Stimulated activated CD8-positive, alpha-beta memory T cell treated with anti-CD3 and anti-CD28 coated beads, Interleukin-7, amount 100 ng/mL, for 48 hours (primary cell): ENCODE measurements around the gene DSCAM.
"Not testable (repeated sequence)": the region's sequence is repeated elsewhere in the genome, so short reads cannot be mapped to it uniquely, and the experiment has no call there.

ENCODE experiments used
- DNase-seq, 2 donors: peaks; one replicate each; pipeline ENCODE4 v3.0.0-alpha.2; 2020; ENCODE audit warnings: low read depth in 1 of 2; ENCODE audit errors: extremely low read depth in 1 of 2

DSCAM gene

DNA sequence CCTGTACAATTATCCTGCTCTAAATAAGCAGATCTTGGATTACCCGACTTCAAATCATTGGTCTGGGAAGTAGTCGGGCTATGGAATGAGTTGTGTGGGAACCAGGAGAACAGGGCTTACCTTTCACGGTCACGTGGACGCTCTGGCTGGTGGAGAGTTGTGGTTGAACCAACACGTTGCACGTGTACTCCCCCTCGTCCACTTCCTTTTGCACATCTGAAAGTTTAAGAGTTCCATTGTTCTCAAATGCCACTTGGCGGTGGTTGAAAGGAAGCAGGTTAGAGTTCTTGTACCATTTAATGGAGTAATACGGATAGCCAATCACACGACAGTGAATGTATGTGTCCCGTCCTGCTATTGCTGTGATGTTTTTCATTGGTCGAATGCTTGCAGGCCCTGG is 509.0 kb downstream of the DSCAM start:
- DNase-seq: no peak

DNA sequence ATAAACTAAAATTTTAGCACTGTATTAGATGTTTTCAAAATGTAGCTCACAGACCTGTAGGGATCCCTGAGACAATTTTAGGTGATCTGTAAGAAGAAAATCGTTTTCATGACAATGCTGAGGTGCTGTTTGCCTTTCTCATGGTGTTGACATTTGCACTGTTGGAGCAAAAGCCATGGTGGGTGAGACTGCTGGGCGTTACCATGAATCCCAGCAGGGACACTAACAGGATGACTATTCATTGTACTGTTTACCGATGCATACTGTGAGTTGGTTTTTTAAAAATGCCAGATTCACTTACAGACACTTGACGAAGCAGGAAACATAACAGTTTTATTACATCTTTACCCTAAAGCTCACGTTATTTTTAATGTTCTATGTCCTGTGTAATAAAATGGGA is 511.3 kb downstream of the DSCAM start:
- no peak for DNase-seq

DNA sequence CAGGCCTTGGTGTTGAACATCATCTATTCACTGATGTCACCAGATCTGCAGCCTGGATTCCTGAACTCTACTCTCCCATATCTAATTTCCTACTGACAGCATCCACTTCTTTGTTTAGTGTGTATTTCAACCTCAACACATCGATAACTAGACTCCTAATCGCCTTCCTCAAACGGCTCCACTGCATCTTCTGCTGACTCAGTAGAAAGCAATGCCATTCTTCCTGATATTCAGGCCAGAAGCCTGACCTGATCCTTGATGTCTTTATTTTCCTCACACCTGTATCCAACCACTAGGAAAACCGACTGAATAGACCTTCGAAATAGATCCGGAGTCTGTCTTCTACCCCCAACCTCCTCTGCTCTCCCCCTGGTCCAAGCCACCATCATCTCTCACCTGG is 512.8 kb downstream of the DSCAM start:
- no peak for DNase-seq

DNA sequence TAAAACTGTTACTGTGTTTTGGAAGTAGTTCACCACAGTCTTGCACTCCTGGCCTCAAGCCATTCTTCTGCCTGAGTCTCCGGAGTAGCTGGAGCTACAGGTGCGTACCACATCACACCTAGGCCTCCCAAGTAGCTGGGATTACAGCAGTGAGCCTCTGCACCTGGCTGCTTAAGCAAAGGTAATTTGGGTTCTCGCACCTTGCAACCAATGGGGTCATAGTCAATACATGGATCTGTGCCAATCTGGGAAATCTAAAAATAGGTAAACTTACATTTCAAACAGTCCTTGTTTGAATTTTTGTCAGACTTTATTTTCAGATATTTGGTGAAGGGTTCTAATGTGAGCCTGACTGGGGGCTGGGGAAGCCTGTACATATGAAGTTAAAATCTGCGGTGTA is 513.2 kb downstream of the DSCAM start:
- DNase-seq: no peak

DNA sequence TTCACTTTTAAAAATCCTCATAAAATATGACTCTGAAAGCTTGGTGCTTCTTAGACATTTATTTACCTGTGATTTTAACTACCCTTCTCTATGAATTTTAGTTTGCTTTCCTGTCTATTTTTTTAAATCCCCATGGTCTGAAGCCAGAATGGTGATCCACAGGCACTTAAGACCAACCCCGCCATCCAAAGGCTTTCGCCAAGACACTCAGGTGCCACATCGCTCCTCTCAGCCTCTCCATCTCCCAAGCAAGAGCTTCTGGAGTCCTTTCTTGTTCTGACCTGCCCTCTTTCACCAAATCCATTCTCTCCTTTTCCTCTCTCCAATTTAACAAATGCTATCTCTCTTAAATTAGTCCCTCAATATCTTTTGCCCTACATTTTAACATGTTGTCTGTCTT is 515.2 kb downstream of the DSCAM start:
- DNase-seq: no peak

DNA sequence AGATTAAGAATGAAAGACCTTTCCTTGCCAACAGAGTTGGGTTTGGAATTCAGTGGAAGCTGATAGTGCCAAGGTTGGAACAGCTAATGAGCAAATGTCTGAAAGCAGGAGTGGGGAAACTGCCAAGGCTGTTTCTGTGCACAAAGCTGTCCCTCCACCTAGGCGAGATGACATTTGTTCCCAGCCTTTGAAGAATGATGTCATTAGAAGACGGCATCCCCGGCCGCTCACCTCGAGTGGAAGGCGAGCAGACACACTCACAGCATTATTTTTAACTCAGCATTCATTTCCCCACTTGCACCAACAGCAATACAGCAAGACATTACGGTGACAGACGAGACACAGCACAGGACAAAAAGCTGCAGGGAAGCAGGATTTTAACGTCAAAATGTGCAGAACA is 515.8 kb downstream of the DSCAM start:
- no peak for DNase-seq

DNA sequence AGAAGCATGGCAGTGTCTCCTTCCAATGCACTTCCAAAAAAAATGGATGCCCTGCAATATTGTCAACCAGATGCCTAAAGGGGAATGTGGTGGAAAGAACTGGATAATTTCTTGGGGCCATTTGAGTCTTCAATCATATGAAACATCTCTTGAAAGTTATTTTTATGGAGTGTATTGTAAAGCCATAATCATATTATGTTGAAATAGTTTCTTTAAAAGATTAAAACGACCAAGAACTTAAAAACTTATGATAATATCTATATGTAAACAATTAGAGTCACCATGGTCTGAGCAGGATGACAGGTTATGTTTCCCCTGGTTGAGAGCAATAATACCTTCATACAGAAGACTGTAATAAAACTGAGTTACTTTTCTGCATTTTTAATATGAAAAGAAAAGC is 522.6 kb downstream of the DSCAM start:
- DNase-seq: no peak

DNA sequence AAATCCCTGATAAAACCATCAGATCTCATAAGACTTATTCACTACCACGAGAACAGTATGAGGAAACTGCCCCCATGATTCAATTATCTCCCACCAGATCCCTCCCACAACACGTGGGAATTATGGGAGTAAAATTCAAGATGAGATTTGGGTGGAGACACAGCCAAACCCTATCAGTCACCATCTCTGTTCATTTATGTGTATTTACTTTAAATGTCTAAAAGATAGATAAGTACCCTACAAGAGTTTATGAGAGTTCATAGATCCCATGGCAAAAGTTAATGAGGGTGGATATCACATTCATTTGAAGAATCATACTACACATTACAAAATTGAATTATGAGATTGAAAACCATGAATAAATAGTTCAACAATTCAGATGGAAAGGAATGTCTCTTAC is 526.2 kb downstream of the DSCAM start:
- DNase-seq: not testable (repeated sequence)

DNA sequence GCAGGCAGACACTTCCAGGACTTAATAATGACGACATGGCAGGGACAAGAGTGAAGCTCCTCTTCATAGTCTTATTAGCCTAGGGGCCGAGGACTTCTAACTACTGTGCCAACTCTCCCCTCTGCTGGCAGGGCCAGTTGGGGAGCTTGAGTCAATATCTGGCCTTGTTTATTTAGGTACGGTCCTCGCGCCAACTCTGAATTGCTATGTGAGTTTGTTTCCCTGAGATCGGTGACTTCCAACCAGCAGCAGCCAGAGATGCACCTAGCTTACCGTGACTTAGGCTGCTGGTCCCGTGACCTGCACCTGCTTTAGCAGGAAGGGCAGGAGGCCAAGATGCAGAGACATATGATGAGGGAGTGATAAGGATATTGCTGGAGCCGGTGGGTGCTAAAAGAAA is 528.6 kb downstream of the DSCAM start:
- no peak for DNase-seq

DNA sequence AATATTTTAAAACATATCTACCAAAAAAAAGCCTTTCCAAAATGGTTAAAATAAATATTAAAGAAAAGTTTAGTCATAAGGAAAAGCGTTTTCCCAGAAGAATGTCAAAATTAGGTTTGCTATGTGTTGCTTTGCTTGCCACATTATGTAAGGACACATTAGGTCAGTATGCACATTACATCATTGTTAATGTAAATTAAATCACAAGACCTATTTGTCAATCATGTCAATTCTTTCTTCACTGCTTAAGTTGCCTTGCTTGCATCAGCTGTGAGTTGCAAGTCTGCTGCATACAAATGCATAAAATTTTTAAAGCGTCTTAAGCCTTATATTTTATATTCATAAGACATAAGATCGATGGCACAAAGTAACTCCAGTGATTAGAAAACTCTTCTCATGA is 530.9 kb downstream of the DSCAM start:
- no peak for DNase-seq

DNA sequence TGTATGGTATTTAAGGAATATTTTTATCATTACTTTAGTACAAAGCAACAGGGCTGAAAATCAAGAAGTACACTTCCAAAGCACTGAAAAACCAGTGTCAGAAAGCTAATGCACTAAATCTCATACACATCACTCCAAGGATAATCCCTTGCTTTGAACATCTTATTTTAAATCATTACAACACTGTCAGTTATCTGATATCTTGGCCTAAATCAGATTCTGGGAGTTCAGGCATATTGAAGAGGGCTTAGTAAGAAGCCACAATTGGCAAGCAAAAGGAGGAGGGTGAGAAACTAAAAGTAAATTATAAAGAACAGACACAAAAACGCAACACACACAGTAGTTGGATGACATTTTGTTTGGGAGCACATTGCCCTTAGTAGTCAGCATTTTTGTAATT is 531.3 kb downstream of the DSCAM start:
- no peak for DNase-seq

DNA sequence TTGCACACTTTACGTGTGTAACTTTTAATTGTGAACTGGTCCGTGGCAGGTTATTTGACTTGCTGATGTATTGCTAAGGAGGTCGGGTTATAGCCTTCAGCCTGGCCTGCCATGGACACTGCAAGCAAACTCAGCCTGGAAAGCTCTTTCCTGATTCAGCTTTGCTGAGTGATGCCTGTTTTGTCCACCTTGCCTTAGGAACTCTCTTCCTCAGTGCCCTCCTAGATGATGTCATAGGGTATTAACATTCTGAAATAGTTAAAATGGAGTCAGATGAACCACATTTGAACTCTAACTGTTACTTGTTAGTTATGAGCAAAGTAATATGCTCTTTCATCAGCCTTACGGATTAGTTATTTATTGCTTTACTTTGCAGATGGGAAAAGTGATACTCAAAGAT is 533.7 kb downstream of the DSCAM start:
- DNase-seq: no peak

DNA sequence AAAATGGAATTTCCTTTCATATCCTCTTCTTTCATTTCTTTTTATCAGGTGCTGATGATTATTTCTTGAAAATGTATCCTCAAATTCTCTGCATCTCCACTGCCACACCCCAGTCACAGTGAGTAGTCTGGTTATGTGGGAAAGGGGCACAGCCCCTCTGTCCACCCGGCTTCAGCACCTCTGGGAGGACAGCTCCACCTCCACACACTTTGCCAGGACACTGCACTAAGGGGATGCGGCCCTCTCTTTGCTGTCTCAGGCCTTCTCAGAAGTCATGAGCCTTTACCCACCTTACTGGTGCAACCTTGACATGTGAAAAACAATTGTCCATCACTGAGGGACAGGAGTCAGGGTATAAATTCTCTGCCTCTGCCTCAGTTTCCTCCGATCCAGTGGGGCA is 546.7 kb downstream of the DSCAM start:
- DNase-seq: no peak

DNA sequence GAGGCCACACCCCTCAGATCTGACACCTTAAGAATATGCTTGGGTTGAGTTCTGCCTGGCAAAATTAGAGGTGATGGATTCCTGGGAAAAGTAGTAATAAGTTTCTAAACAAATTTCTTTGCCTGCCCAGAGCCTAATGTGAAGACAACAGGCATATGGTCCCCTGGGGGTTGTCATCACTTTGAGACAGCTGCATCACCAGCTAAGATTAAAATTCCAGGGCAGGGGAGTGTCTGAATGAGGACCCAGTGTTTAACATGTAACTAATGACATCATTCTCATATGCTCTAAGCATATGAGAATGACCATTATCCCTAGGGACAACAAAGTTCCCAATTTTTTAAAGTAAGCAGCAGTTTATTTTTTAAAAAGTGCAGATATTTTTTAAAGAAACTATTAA is 547.5 kb downstream of the DSCAM start:
- no peak for DNase-seq

DNA sequence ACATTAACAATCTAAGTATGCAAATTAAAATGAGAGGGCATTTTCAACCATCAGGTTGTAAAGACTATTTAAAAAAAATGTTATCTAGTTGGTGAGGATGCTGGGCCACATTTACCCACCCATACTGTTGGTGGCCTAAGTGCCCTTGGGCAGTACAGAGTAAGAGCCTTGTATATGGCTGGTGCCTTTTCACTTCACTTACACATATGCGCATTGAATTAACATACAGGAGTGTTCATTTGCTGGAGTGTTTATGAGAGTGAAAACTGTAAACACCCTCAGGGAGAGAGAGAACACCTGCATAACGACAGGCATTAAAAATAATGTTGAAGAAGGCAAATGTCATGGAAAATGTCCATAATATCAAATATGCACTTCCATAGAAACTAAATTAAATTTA is 552.6 kb downstream of the DSCAM start:
- no peak for DNase-seq

DNA sequence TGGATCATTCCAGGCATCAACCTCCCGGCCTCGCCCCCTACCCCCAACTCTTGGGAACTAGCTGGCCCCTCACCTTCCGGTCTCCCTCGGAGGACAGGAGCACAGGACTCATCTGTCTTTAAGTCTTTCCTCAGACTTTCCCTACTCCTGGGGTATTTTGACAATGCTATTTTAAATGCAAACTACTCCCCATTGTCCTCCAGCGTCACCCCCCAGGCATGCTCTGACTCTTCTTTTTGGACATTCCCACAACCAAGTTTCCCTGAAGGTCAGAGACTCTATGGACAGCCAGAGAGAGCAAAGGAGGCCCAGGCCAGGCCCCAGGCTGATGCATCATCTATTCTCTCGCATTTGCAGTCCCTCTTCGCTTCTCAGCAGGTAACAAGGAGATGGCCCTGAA is 555.4 kb downstream of the DSCAM start:
- no peak for DNase-seq

DNA sequence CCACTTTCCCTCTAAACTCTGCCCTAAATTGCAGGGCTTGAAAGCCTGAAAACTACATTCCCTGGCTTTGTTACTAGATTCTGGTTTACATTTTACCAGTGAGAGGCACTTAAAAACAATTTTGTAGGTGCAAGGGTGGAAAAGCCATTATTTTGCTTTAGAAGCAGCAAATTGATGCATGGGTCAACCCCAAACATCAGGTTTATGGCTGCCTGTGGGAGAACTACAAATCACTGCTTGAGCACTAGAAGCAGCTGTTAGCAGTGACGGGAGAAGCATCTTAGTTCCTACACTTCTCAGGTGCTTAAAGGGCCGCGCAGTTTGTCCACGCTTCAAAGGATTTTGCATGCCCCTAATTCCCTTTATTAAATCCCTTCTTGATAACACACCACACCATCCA is 562.5 kb downstream of the DSCAM start:
- no peak for DNase-seq

DNA sequence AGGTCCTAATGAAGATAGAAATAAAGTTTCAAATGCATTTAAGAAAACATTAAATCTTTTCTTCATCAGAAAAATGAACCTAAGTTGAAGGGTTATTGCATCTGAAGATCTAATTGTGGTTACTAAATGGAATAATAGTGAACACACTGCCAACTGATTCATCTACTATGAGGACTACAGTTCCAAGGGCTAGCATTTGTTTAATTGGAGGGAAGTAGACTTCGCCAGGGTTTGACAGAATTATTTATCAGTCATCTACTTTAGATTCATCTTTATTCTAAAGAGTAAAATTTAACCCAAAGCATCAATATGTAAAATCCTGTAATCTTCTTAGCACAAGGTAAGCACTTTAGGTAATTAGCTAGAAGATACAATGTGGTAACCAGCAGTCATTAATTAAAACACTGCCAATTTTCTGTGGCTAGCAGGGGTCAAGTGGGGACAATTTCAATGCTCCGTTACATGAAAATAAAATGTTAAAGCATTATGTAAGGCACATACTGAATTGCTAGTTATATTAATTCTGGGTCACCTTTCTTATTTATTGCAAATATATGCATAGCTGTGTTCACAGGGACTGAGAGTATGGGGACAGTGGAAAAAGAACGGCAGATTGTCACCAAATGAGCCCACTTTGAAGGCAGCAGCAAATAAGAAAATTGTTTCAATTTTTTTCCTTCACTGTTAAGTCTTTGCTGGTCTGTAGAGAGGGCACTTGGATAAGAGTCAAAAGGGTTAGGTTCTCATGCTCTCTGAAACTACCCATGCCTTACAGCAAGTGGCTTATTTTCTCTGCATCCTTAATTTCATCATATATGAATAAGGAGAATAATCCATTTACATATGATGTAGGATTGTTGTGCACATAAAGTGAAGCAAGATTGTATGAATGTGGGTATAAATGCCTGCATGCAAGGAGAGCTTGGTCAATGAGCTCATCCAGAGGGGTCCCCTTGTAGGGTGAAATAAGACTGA is 563.8 kb downstream of the DSCAM start:
- DNase-seq: no peak

DNA sequence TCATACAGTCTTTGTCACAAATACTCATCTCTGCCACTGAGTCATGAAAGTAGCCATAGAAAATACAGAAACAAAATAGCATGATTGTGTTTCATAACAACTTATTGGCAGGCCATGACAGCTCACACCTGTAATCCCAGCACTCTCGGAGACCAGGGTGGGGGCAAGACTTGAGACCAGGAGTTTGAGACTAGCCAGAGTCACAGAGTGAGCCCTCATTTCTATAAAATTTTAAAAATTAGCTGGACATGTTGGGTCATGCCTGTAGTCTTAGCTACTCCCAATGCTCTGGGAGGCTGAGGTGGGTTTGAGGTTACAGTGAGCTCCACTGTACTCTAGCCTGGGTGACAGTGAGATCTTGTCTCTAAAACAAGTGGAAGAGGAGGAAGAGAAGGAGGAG is 568.6 kb downstream of the DSCAM start:
- no peak for DNase-seq

DNA sequence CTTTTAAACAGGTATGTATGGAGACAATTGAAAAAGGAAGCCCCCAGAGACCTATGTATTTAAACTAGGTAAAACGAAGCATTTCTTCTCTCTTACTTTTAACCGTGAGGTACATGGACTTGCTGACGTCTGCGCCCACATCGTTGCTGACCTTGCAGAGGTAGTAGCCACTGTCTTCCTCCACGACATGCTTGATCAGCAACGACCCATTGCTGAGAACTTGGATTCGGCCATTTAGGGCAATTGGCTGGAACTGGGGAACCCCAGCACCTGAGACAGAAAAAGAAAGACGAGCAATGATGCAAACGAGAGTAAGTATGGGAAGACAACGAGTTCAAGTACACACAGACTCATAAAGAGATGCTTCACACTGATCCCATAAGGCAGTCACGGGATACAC is 571.0 kb downstream of the DSCAM start:
- no peak for DNase-seq

DNA sequence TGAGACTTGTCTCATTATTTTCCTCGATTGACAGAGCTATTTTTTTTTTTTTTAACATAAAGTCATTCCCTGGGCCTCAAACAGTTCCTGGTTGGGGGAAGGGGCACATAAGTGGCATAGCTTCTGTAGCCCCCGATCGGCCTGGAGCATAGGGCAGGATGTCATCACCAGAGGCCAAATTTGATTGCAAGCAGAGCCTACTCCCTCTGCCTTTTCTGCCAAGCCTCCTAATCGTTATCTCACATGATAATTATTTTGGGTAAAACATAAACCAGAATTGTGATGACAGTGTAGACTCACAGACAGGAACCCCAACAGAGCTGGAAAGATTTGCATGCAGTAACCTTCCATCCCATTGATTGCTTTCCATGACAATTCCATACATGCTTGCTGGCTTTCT is 574.9 kb downstream of the DSCAM start:
- no peak for DNase-seq

DNA sequence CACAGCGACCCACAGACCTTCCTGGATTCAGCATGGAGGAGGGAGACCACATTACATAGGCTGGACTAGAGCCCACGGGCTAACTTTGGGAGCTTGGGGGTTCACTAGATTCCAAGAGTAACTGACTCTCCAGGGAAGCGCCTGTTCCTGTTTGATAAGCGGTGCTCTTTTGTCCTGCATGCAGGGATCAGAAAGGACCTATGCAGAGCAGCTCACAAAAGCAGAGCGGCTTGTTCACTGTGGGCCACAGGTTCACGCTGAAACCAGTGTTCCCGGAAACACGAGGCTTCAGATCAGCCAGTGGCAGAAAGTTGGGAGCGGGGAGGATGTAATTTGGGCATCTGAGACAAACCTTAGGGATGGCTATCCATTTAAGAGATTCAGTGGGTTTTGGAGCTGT is 575.8 kb downstream of the DSCAM start:
- no peak for DNase-seq

DNA sequence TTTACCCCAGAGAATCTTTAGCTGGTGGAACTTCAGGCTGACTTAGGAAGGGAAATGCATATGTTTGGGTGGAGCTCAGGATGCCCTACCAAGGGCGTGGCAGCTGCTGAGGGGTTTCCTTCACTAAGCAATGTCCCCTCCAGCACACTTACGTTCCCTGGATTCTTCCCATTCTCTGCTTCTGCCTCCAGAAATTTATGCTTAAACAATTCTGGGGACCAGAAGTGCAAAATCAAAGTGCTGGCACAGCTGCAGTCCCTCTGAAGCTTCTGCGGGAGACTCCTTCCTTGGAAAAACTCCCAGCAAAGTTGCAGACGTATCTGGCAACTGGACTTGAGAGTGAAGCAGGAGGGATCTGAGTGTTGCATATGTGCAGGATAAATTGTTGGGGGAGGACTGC is 576.9 kb downstream of the DSCAM start:
- DNase-seq: no peak
